Left cardiac atrium (tissue), 4 donors: Measurements from ENCODE around the gene SURF1. TPM values are rescaled to one million over a fixed set of nuclear protein-coding genes. Genes with fewer than 3 reads are reported as not detected.

ENCODE experiments used
- ATAC-seq, 2 donors: fragments of 200-7000 bp; cut with Tn5 transposase; one replicate each; pipeline ENCODE4 v1.9.1; 2020; ENCODE audit warnings: mild to moderate bottlenecking in 2 of 2, moderate library complexity in 2 of 2
- DNase-seq: peaks from one replicate; pipeline ENCODE4 v3.0.0-alpha.2; 2020
- intact Hi-C, 2 donors: fragments of 100-400 bp; cut with DNase I; formaldehyde crosslinking; loops; one replicate each; pipeline versions ENCODE4 v1.14.1 to v1.15.1; 2022 to 2023
- total RNA-seq, 2 donors: library from RNA; stranded (reverse); fragmentation: NEBNext Ultra II Directional; extraction: Animal tissue kit (Norgen Biotek cat#: 25700); gene quantifications; one replicate each; pipeline ENCODE4 v1.2.1, GENCODE V29; 2021
- donor health status: DM: no; HTN: yes; CAD: no.
- donor health status: DM: no; HTN: yes; CAD: no; lungs with severe emphysema.
- donor health status: DM: yes; HTN: yes; CAD: no.
- donor health status: Dilated cardiomyopathy.

The SURF1 gene
- total RNA-seq, 2 donors from 2014 or later: 34.1 to 42.5 TPM

GRCh38 chr9:133304477-133305377, 51.6 kb downstream of the SURF1 start:
- intact Hi-C loops: no loop called here
- DNase-seq (no peak), ATAC-seq (no peak)

GRCh38 chr9:133304158-133304470, 52.2 kb downstream of the SURF1 start:
- intact Hi-C loops: no loop called here
- no peak for DNase-seq
- ATAC-seq: no peak

GRCh38 chr9:133303266-133304157, 52.8 kb downstream of the SURF1 start:
- intact Hi-C loops: no loop called here
- no peak for ATAC-seq
- DNase-seq: no peak

Other genes starting within 250 kb of the SURF1 start
- gene RALGDS, start 235.2 kb downstream of the SURF1 start, total RNA-seq: 10 to 100 TPM; 27.0 to 29.3 TPM
- gene GBGT1, start 192.6 kb downstream of the SURF1 start, total RNA-seq: 10 to 100 TPM; 10.8 to 12.8 TPM
- not detected for gene OBP2B, start 147.2 kb downstream of the SURF1 start, total RNA-seq
- 1 to 10 TPM; 1.7 to 2.1 TPM for gene ABO, start 81.3 kb downstream of the SURF1 start, total RNA-seq
- 10 to 100 TPM; 11.1 to 12.2 TPM for gene SURF6, start 20.3 kb downstream of the SURF1 start, total RNA-seq
- 10 to 100 TPM; 18.2 to 22.7 TPM for gene MED22, start 8.4 kb downstream of the SURF1 start, total RNA-seq
- 1,000 to 10,000 TPM; 1,074 to 1,076 TPM for gene RPL7A, start 8.3 kb downstream of the SURF1 start, total RNA-seq
- gene SURF2, start 63 bp upstream of the SURF1 start, total RNA-seq: 10 to 100 TPM; 10.6 to 15.5 TPM
- 100 to 1,000 TPM in 1 of 2 donors, 10 to 100 TPM in 1; 95.4 to 127 TPM for gene SURF4, start 19.6 kb upstream of the SURF1 start, total RNA-seq
- 1 to 10 TPM in 1 of 2 donors, under 1 TPM in 1; 0.77 to 1.1 TPM for gene STKLD1, start 19.9 kb upstream of the SURF1 start, total RNA-seq
- gene REXO4, start 61.5 kb upstream of the SURF1 start, total RNA-seq: 10 to 100 TPM; 12.2 to 12.6 TPM
- gene ADAMTS13, start 65.9 kb upstream of the SURF1 start, total RNA-seq: 1 to 10 TPM; 2.0 to 2.3 TPM
- 10 to 100 TPM in 1 of 2 donors, 1 to 10 TPM in 1; 9.6 to 13.0 TPM for gene CACFD1, start 103.5 kb upstream of the SURF1 start, total RNA-seq
- 1 to 10 TPM; 4.3 to 7.4 TPM for gene SLC2A6, start 122.6 kb upstream of the SURF1 start, total RNA-seq
- gene MYMK, start 168.5 kb upstream of the SURF1 start, total RNA-seq: not detected
- 10 to 100 TPM; 13.9 to 16.7 TPM for gene ADAMTSL2, start 178.2 kb upstream of the SURF1 start, total RNA-seq